K562 (cell line): ENCODE results near the gene TRPV6. TPM values are rescaled to one million over a fixed set of nuclear protein-coding genes. Genes with fewer than 3 reads are reported as not detected.

Source experiments
- ATAC-seq: fragments of 200-7000 bp; cut with Tn5 transposase; 3 replicates; pipeline ENCODE4 v1.9.1; 2020; ENCODE audit warnings: moderate library complexity
- BruUV-seq: library from RNA; stranded (reverse); fragments of 400-500 nt; replicated peaks from 2 replicates; lab custom pipeline; 2021; lab: Mats Ljungman, UMichigan
- CTCF ChIA-PET: fragments of 300-600 bp; formaldehyde crosslinking; extraction: SDS; loops from one replicate; lab custom pipeline; 2021; ENCODE audit warnings: low intra/inter-chr PET ratio; lab: Yijun Ruan, JAX
- POLR2A ChIA-PET: fragments of 300-600, 350-650 bp; sonication (Branson Sonifier 250); formaldehyde crosslinking; extraction: SDS; loops from one replicate; lab custom pipeline; 2021; ENCODE audit warnings: antibody characterized with exemption, inconsistent platforms; lab: Yijun Ruan, JAX
- DNase-seq, 4 experiments: peaks; one replicate each; pipeline versions ENCODE4 v3.0.0 to v3.0.0-alpha.2; 2011 to 2018; ENCODE audit warnings: low spot score in 3 of 4, mixed read lengths in 3 of 4; ENCODE audit errors: extremely low read depth in 1 of 4
- FAIRE-seq: peaks from 2 replicates; lab custom pipeline; 2011; peaks lifted over from hg19 to GRCh38; lab: Jason Lieb, UNC
- H2AFZ ChIP-seq: 2 replicates; pipeline ENCODE4 v1.6.0; 2011; ENCODE audit warnings: low read depth, low read length, control low read depth, inconsistent platforms
- H3K27ac ChIP-seq: fragments of 200-600 bp; 3 replicates; pipeline ENCODE4 v1.8.0; 2011; ENCODE audit warnings: low read depth, mild to moderate bottlenecking, control low read depth, inconsistent platforms, low read length, moderate library complexity, mixed read lengths; ENCODE audit errors: extremely low read depth
- H3K27me3 ChIP-seq, 2 experiments: fragments of 300-600 bp in 1 of 2; 2 replicates in 1 of 2; 3 replicates in 1 of 2; pipeline versions ENCODE4 v1.6.0 to v1.8.0; 2011; ENCODE audit warnings: inconsistent platforms in 2 of 2, low read length in 2 of 2, mild to moderate bottlenecking in 1 of 2, mixed read lengths in 1 of 2, moderate library complexity in 1 of 2; ENCODE audit not compliant: control insufficient read depth in 2 of 2, insufficient read depth in 2 of 2
- H3K36me3 ChIP-seq: fragments of 300-600 bp; 3 replicates; pipeline ENCODE4 v1.8.0; 2011; ENCODE audit warnings: mild to moderate bottlenecking, low read length, inconsistent platforms; ENCODE audit not compliant: control insufficient read depth, insufficient read depth
- H3K4me1 ChIP-seq, 2 experiments: fragments of 200-600 bp in 1 of 2; replicated peaks in 1 of 2; 2 replicates in 1 of 2; 3 replicates in 1 of 2; pipeline versions ENCODE4 v1.5.1 to v1.8.0; 2011; ENCODE audit warnings: inconsistent platforms in 2 of 2, low read length in 2 of 2, mild to moderate bottlenecking in 1 of 2, mixed read lengths in 1 of 2, moderate library complexity in 1 of 2; ENCODE audit not compliant: control insufficient read depth in 2 of 2, insufficient read depth in 2 of 2
- H3K4me2 ChIP-seq: 2 replicates; pipeline ENCODE4 v1.6.1; 2011; ENCODE audit warnings: low read length, control low read depth, inconsistent platforms, mixed read lengths; ENCODE audit not compliant: insufficient read depth
- H3K4me3 ChIP-seq: fragments of 200-600 bp; sonication (generic), shearing (Covaris generic); 2 replicates; pipeline ENCODE4 v1.5.1; 2016; ENCODE audit warnings: control low read depth, inconsistent platforms
- H3K79me2 ChIP-seq: fragments of 200-600 bp; 3 replicates; pipeline ENCODE4 v1.8.0; 2011; ENCODE audit warnings: low read length, inconsistent platforms; ENCODE audit not compliant: control insufficient read depth, insufficient read depth
- H3K9ac ChIP-seq, 2 experiments: 2 replicates each; pipeline versions ENCODE4 v1.6.0 to v1.6.1; 2011; ENCODE audit warnings: low read depth in 2 of 2, low read length in 2 of 2, control low read depth in 1 of 2, inconsistent platforms in 1 of 2, mild to moderate bottlenecking in 1 of 2, mixed read lengths in 1 of 2; ENCODE audit not compliant: insufficient read depth in 1 of 2
- H3K9me1 ChIP-seq: one replicate; pipeline ENCODE4 v1.6.0; 2011; ENCODE audit warnings: inconsistent platforms, mild to moderate bottlenecking, low read length, moderate library complexity; ENCODE audit not compliant: control insufficient read depth, insufficient read depth
- H3K9me3 ChIP-seq: replicated peaks from 2 replicates; pipeline ENCODE4 v1.5.1; 2011; ENCODE audit warnings: low read depth, low read length, inconsistent platforms; ENCODE audit not compliant: control insufficient read depth, insufficient read depth
- H4K20me1 ChIP-seq: replicated peaks from 2 replicates; pipeline ENCODE4 v1.6.1; 2011; ENCODE audit warnings: low read length, inconsistent platforms, mixed read lengths; ENCODE audit not compliant: control insufficient read depth, insufficient read depth
- ATF3 ChIP-seq, 2 experiments: fragments of 450-650 bp in 1 of 2; sonication (generic) in 1 of 2; formaldehyde crosslinking in 1 of 2; IDR thresholded peaks in 1 of 2; conservative IDR thresholded peaks in 1 of 2; 2 replicates each; pipeline versions ENCODE4 v1.6.1 to v1.8.1; 2016 to 2023; ENCODE audit warnings: mild to moderate bottlenecking in 2 of 2, moderate library complexity in 2 of 2, inconsistent platforms in 1 of 2, missing genetic modification reagents in 1 of 2
- ETV6 ChIP-seq, 3 experiments: fragments of 150-350 bp in 1 of 3; sonication (generic) in 1 of 3; formaldehyde crosslinking in 1 of 3; IDR thresholded peaks; 2 replicates each; pipeline versions ENCODE4 v1.6.1 to v1.8.0; 2014 to 2022; ENCODE audit warnings: borderline replicate concordance in 2 of 3, low read depth in 2 of 3, antibody characterized with exemption in 1 of 3, low read length in 1 of 3, mild to moderate bottlenecking in 1 of 3, missing genetic modification reagents in 1 of 3
- HDAC6 ChIP-seq: IDR thresholded peaks from 2 replicates; pipeline ENCODE4 v1.6.1; 2012; ENCODE audit warnings: low read depth, mild to moderate bottlenecking, control low read depth, inconsistent platforms, low read length, moderate library complexity
- HMBOX1 ChIP-seq: sonication (generic); IDR thresholded peaks from 2 replicates; pipeline ENCODE4 v1.6.1; 2016
- NCOA2 ChIP-seq, 2 experiments: fragments of 450-650 bp; IDR thresholded peaks; 2 replicates each; pipeline ENCODE4 v1.6.1; 2018; ENCODE audit warnings: mild to moderate bottlenecking in 2 of 2, moderate library complexity in 1 of 2; ENCODE audit not compliant: partially characterized antibody in 2 of 2
- PCBP2 ChIP-seq: fragments of 200-400 bp; formaldehyde crosslinking; IDR thresholded peaks from 2 replicates; pipeline ENCODE4 v1.6.1; 2018; ENCODE audit warnings: low read length, low read depth, mild to moderate bottlenecking, moderate library complexity; ENCODE audit not compliant: poor library complexity, severe bottlenecking
- PURB ChIP-seq: sonication (generic); formaldehyde crosslinking; IDR thresholded peaks from 2 replicates; pipeline ENCODE4 v1.9.0; 2021; ENCODE audit warnings: low read depth, mild to moderate bottlenecking, missing genetic modification reagents
- PYGO2 ChIP-seq: fragments of 450-650 bp; IDR thresholded peaks from 2 replicates; pipeline ENCODE4 v1.6.1; 2016; ENCODE audit warnings: mild to moderate bottlenecking, missing genetic modification characterization, moderate library complexity, missing compliant biosample characterization
- RBM14 ChIP-seq: fragments of 200-400 bp; formaldehyde crosslinking; IDR thresholded peaks from 2 replicates; pipeline ENCODE4 v1.6.1; 2018; ENCODE audit warnings: low read depth, mild to moderate bottlenecking, low read length, moderate library complexity, borderline replicate concordance; ENCODE audit not compliant: insufficient read depth
- RUNX1 ChIP-seq: sonication (generic); IDR thresholded peaks from 2 replicates; pipeline ENCODE4 v1.6.1; 2016; ENCODE audit warnings: antibody characterized with exemption, low read depth
- TSC22D4 ChIP-seq: fragments of 450-650 bp; IDR thresholded peaks from 2 replicates; pipeline ENCODE4 v1.6.1; 2016; ENCODE audit warnings: missing genetic modification characterization, missing biosample characterization, control low read depth
- U2AF1 ChIP-seq: fragments of 200-400 bp; formaldehyde crosslinking; optimal IDR thresholded peaks from 2 replicates; pipeline ENCODE3; 2017; ENCODE audit warnings: mild to moderate bottlenecking, low read depth, low read length, moderate library complexity
- UBTF ChIP-seq, 2 experiments: IDR thresholded peaks; 2 replicates each; pipeline ENCODE4 v1.6.1; 2012; ENCODE audit warnings: improper control_type of control experiment in 2 of 2, low read depth in 2 of 2, low read length in 2 of 2, borderline replicate concordance in 1 of 2
- ZNF12 ChIP-seq: sonication (generic); formaldehyde crosslinking; IDR thresholded peaks from 2 replicates; pipeline ENCODE4 v1.4.0; 2020; ENCODE audit warnings: mild to moderate bottlenecking, missing genetic modification reagents
- ZNF239 ChIP-seq: fragments of 250-450 bp; sonication (Bioruptor Pico); IDR thresholded peaks from 2 replicates; pipeline ENCODE4 v1.4.0; 2020; ENCODE audit warnings: mild to moderate bottlenecking
- ZNF316 ChIP-seq: fragments of 450-650 bp; IDR thresholded peaks from 2 replicates; pipeline ENCODE4 v1.6.1; 2016
- WGBS: fragments of 100-300 bp; shearing (Covaris generic); methylation state at CpG from one replicate; pipeline ENCODE4 v1.1.6; 2016; ENCODE audit warnings: low coverage, mixed read lengths; ENCODE audit not compliant: insufficient coverage; ENCODE audit errors: missing lambda C conversion rate; 5-methylcytosine and 5-hydroxymethylcytosine counted together
- in situ Hi-C: fragments of 300-500 bp; cut with MboI; formaldehyde crosslinking; loops from 4 replicates; pipeline ENCODE4 v1.15.0; 2018; ENCODE audit warnings: inconsistent platforms, mixed read lengths
- intact Hi-C: fragments of 100-400 bp; cut with micrococcal nuclease; formaldehyde crosslinking; loops from 2 replicates; pipeline ENCODE4 v1.14.2; 2022
- polyA plus RNA-seq, 8 experiments: library from polyadenylated mRNA; depleted of rRNA in 4 of 8; stranded (reverse) in 5 of 8; unstranded in 3 of 8; fragments of >200 nt; fragmentation: Nextera tagmentation in 2 of 8; fragmentation: Illumina TruSeq in 1 of 8; extraction: Ambion mirVana in 2 of 8; extraction: Trizol in 1 of 8; gene quantifications; 2 replicates each; pipeline versions ENCODE4 v1.2.1 to v1.2.3, GENCODE V29; 2011 to 2014; ENCODE audit warnings: inconsistent platforms in 1 of 8, missing spikeins in 1 of 8
- total RNA-seq, 7 experiments: library from RNA; depleted of rRNA in 6 of 7; stranded (reverse); fragments of >200 nt in 6 of 7; fragmentation: Illumina TruSeq in 2 of 7; extraction: Trizol in 2 of 7; gene quantifications; 2 replicates each; pipeline versions ENCODE4 v1.2.1 to v1.2.3, GENCODE V29; 2011 to 2021; ENCODE audit warnings: low replicate concordance in 1 of 7

The TRPV6 gene
- total and polyA plus RNA-seq, 9 of the 15 experiments (the other 6 are each of a cell fraction or from before 2014, with no cell fraction given): 0.04 to 0.36 (median 0.11) TPM

- TF ChIP-seq PCBP2: no peak
- no peak for TF ChIP-seq U2AF1
- TF ChIP-seq HMBOX1: no peak
- TF ChIP-seq PURB: no peak
- TF ChIP-seq ETV6 (IDR thresholded peaks at IDR 0.05; ENCODE audit: borderline replicate concordance in 1 of 2, low read depth in 2 of 2, low read length in 1 of 2): no peak
- no peak for TF ChIP-seq ETV6 (CRISPR knock-in tag; IDR thresholded peaks at IDR 0.05; ENCODE audit: borderline replicate concordance)
- TF ChIP-seq NCOA2 (IDR thresholded peaks at IDR 0.05; ENCODE audit: partially characterized antibody in 2 of 2): no peak
- TF ChIP-seq HDAC6: no peak
- no peak for TF ChIP-seq TSC22D4 (tag)
These were observed 7.4 kb upstream of the TRPV6 start (continued) for GRCh38 chr7:142892951-142893350.

GRCh38 chr7:142891490-142892082, 6.0 kb upstream of the TRPV6 start:
- Histone ChIP-seq H3K36me3 (no peaks in the 10 kb centered on the region), H4K20me1 (peaks cover 7% of the 10 kb centered on the region; the same call in 1 of the 2 replicates), H3K4me1 (no peaks in the 10 kb centered on the region), H3K27me3 (peaks cover 14 to 57% of the 10 kb centered on the region in 2 experiments), H3K4me3 (no peak overlapping the region), H3K27ac (no peak overlapping the region), H3K9ac (no peak overlapping the region), H3K9me1 (peaks cover 2% of the 10 kb centered on the region), H2AFZ (no peak overlapping the region), H3K79me2 (no peaks in the 10 kb centered on the region), H3K4me2 (no peak overlapping the region), H3K9me3 (no peaks in the 10 kb centered on the region; the same call in 1 of the 2 replicates)
- DNase-seq (no peak), ATAC-seq (no peak), FAIRE-seq (no peak)
- intact Hi-C loops (no loop called here), in situ Hi-C loops (no loop called here)
- CTCF ChIA-PET: no interaction called here
- WGBS: 3% methylated on average over 10 of the region's 10 CpGs
- POLR2A ChIA-PET: no interaction called here
- BruUV-seq: no TSS peak
- TF ChIP-seq ZNF316: no peak
- no peak for TF ChIP-seq ATF3 (IDR thresholded peaks at IDR 0.05)
- no peak for TF ChIP-seq ATF3 (CRISPR knock-in tag; conservative IDR thresholded peaks at IDR 0.05)
- TF ChIP-seq RBM14: no peak
- TF ChIP-seq RUNX1: no peak
- TF ChIP-seq ZNF12 (CRISPR knock-in tag): no peak
- TF ChIP-seq PYGO2 (tag): no peak
- no peak for TF ChIP-seq UBTF (IDR thresholded peaks at IDR 0.05; ENCODE audit: borderline replicate concordance in 1 of 2, low read depth in 2 of 2, low read length in 2 of 2)
- TF ChIP-seq ZNF239 (CRISPR knock-in tag): no peak
